Measurements from ENCODE around the gene ATF7IP2. TPM values are rescaled to one million over a fixed set of nuclear protein-coding genes. Genes with fewer than 3 reads are reported as not detected.

ATF7IP2 gene
- total and polyA plus RNA-seq, 3 donors from 2014 or later: 110 to 293 (median 227) TPM

- Histone ChIP-seq H3K4me3 (no peak overlapping the region), H3K27me3 (no peaks in the 10 kb centered on the region), H3K9me3 (no peaks in the 10 kb centered on the region), H3K4me1 (no peaks in the 10 kb centered on the region), H3K36me3 (ENCODE audit: low read depth, missing control alignments) (no peaks in the 10 kb centered on the region), H3K27ac (no peak overlapping the region)
- intact Hi-C loops (cut with DNase I; ENCODE audit: low total_unique reads): no loop called here
- TF ChIP-seq, protein P1, sequence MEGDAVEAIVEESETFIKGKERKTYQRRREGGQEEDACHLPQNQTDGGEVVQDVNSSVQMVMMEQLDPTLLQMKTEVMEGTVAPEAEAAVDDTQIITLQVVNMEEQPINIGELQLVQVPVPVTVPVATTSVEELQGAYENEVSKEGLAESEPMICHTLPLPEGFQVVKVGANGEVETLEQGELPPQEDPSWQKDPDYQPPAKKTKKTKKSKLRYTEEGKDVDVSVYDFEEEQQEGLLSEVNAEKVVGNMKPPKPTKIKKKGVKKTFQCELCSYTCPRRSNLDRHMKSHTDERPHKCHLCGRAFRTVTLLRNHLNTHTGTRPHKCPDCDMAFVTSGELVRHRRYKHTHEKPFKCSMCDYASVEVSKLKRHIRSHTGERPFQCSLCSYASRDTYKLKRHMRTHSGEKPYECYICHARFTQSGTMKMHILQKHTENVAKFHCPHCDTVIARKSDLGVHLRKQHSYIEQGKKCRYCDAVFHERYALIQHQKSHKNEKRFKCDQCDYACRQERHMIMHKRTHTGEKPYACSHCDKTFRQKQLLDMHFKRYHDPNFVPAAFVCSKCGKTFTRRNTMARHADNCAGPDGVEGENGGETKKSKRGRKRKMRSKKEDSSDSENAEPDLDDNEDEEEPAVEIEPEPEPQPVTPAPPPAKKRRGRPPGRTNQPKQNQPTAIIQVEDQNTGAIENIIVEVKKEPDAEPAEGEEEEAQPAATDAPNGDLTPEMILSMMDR (IDR thresholded peaks at IDR 0.05): no peak
- no peak for TF ChIP-seq POLR2A (IDR thresholded peaks at IDR 0.05)
- WGBS, 2 donors: 94 to 97% methylated on average over 2 of the region's 2 CpGs
- no peak for DNase-seq
Measured at GRCh38 chr16:10480151-10480550, 94.3 kb downstream of the ATF7IP2 start.

DNA sequence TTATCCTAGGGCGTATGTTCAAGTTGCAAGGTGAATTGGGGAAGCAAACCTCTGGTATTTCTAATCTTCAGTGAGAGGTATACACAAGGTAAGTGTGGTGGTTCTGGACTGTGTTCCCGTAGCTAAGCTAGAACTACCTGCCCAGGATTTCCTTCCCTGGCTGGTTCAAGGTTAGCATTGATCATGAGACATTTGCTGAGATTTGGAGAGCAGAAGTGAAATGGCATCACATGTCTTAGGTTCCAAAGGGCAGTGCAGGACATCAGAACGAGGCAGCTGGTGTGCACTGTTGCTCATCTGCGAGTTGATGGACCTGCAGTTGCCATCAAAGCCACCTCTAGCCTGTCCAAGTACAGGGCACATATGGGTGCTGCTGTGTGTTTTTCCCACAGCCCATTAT, 99.3 kb downstream of the ATF7IP2 start:
- Histone ChIP-seq H3K4me1 (no peaks in the 10 kb centered on the region), H3K36me3 (ENCODE audit: low read depth, missing control alignments) (no peaks in the 10 kb centered on the region), H3K4me3 (no peak overlapping the region), H3K9me3 (no peaks in the 10 kb centered on the region), H3K27ac (no peak overlapping the region), H3K27me3 (no peaks in the 10 kb centered on the region)
- TF ChIP-seq, protein P1 (IDR thresholded peaks at IDR 0.05): no peak
- no peak for TF ChIP-seq POLR2A (IDR thresholded peaks at IDR 0.05)
- intact Hi-C loops (cut with DNase I; ENCODE audit: low total_unique reads): no loop called here
- WGBS, 2 donors: 92 to 100% methylated on average over 1 to 4 of the region's 4 CpGs
- no peak for DNase-seq

GRCh38 chr16:10485698-10486382, 100.0 kb downstream of the ATF7IP2 start:
- no peak for TF ChIP-seq POLR2A (IDR thresholded peaks at IDR 0.05)
- TF ChIP-seq, protein P1 (IDR thresholded peaks at IDR 0.05): no peak
- Histone ChIP-seq H3K9me3 (no peaks in the 10 kb centered on the region), H3K4me3 (no peak overlapping the region), H3K4me1 (no peaks in the 10 kb centered on the region), H3K27me3 (no peaks in the 10 kb centered on the region), H3K27ac (no peak overlapping the region), H3K36me3 (ENCODE audit: low read depth, missing control alignments) (no peaks in the 10 kb centered on the region)
- DNase-seq: no peak
- intact Hi-C loops (cut with DNase I; ENCODE audit: low total_unique reads): no loop called here
- 88 to 89% methylated on average over 12 of the region's 12 CpGs for whole genome bisulfite sequencing, 2 donors

DNA sequence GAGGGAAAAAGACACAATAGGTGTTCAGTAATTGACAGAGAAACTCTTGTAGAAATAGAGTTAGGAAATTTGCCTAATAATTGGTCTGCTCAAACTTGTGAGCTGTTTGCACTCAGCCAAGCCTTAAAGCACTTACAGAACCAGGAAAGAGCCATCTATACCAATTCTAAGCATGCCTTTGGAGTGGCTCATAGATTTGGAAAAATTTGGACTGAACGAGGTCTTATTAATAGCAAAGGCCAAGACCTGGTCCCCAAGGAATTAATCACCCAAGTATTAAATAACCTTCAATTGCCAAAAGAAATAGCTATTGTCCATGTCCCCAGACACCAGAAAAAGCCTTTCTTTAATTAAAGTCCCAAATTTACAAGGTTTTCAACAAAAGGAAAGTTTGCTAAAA, 104.3 kb downstream of the ATF7IP2 start:
- no peak for TF ChIP-seq POLR2A (IDR thresholded peaks at IDR 0.05)
- TF ChIP-seq, protein P1 (IDR thresholded peaks at IDR 0.05): no peak
- WGBS, 2 donors: 27 to 47% methylated on average over 1 of the region's 1 CpG
- no peaks in the 10 kb centered on the region for H3K4me1 ChIP-seq
- H3K27ac ChIP-seq: no peak overlapping the region
- intact Hi-C loops (cut with DNase I; ENCODE audit: low total_unique reads): no loop called here
- no peak overlapping the region for H3K4me3 ChIP-seq
- no peaks in the 10 kb centered on the region for H3K36me3 ChIP-seq (ENCODE audit: low read depth, missing control alignments)
- no peak for DNase-seq
- H3K9me3 ChIP-seq: no peaks in the 10 kb centered on the region
- H3K27me3 ChIP-seq: no peaks in the 10 kb centered on the region

- Histone ChIP-seq H3K36me3 (ENCODE audit: low read depth, missing control alignments) (no peaks in the 10 kb centered on the region), H3K27ac (no peak overlapping the region), H3K4me1 (no peaks in the 10 kb centered on the region), H3K4me3 (no peak overlapping the region), H3K27me3 (no peaks in the 10 kb centered on the region), H3K9me3 (no peaks in the 10 kb centered on the region)
- intact Hi-C loops (cut with DNase I; ENCODE audit: low total_unique reads): no loop called here
- TF ChIP-seq POLR2A (IDR thresholded peaks at IDR 0.05): no peak
- TF ChIP-seq, protein P1 (IDR thresholded peaks at IDR 0.05): no peak
- WGBS, 2 donors: 89 to 98% methylated on average over 6 to 8 of the region's 8 CpGs
- no peak for DNase-seq
Measured at GRCh38 chr16:10493276-10493675, 107.4 kb downstream of the ATF7IP2 start.

All from testis (tissue), 3 donors.